ENCODE data around the gene CARD9.

Gene CARD9

DNA sequence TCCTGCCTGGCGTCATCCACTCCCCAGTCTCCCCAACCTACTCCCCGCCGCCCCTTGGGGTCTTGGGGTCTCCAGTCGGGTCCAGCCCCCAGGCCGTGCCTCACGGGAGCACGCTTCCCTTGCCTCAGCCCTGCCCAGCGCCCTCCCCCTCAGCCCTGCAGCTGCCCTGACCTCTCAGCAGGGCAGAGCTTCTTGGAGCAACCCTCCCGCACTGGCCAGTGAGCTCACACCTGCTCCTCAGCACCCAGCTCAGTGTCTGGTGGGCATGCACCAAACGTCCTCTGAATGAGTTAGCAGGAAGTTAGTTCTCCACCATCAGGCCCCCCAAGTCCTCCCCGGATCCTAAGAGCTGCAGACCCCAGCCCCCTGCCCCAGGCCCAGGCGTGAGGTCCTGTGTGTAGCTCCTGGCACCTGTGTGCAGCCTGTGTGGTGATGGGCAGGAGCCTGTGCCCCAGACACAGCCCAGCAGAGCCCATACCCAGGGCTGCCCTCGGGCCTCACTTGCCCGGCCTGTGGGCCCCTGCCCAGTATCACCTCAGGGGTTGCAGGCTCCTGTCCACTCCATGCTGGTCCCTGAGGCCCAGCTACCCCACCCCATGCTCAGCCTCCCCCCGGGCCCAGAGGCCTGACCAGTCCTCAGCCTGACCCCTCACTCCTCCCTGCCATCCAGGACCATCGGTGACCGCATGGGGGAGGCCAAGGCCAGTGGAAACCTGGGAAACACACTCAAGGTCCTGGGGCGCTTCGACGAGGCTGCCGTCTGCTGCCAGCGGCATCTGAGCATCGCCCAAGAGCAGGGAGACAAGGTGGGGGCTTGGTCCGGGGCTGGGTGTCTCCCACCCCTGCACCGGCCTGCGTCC is 37.9 kb downstream of the CARD9 start:
- DNase-seq (ENCODE audit: low read depth in 2 of 2): no peak

DNA sequence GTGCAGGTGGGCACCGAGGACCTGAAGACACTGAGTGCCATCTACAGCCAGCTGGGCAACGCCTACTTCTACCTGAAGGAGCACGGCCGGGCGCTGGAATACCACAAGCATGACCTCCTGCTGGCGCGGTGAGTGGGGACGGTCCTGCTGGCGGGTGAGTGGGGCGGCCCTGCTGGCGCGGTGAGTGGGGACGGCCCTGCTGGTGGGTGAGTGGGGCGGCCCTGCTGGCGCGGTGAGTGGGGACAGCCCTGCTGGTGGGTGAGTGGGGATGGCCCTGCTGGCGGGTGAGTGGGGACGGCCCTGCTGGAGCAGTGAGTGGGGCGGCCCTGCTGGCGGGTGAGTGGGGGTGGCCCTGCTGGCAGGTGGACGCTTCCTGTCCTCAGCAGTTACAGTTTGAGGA is 38.9 kb downstream of the CARD9 start:
- DNase-seq (ENCODE audit: low read depth in 2 of 2): no peak

DNA sequence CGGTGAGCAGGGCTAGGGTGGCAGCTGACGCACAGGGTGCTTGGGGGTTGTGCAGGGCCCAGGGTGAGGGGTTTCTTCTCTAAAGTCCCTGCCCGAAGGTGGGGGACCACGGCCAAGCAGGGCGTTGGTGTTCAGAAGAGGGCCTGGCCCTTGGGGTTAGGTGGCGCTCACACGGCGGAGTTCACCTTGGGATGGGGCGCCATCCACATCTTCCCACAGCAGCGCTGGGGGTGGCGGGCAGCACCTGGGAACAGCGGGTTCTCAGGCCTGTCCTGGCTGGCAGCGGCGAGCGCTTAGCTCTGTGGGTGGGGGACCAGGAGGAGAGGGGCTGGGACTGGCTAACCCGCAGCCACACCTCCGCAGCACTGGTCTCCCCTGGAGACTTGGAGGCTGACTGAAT is 40.0 kb downstream of the CARD9 start:
- no peak for DNase-seq (ENCODE audit: low read depth in 2 of 2)

DNA sequence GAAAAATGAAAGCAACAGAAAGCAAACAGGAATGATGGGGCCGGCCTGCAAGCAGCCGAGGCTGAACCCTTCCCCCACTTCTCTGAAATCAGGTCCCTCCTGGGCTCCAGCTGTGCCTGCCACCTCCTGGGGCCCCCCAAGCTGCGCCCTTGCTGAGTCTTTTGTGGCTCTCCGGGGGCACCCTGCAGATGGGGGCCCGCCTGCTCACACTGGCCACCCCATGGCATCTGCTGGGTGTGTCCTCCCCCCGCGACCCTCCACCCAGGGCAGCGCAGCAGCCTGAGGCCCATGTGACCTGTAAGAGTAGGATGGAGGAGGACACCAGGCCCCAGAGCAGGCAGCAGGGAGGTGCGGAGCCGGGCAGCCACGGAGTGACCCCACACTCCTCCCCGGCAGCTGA is 40.4 kb downstream of the CARD9 start:
- DNase-seq (ENCODE audit: low read depth in 2 of 2): no peak

DNA sequence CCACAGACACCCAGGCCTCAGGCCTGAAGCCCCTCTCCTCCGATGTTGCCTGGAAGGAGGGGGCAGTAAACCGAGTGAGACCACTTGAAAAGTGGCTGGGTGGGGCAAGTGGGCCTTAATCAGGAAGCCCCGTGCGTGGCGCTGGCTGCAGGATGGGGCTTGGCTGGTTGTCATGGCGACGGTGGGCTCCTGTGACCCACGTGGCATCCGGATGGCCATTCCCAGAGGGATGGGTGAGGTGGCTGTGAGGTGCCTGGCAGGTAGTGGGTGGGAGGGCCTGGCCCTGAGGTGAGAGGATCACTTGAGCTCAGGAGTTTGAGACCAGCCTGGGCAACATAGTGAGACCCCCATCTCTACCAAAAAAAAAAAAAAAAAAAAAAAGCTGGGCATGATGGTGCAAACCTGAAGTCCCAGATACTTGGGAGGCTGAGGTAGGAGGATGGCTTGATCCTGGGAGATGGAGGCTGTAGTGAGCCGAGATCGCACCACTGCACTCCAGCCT is 40.9 kb downstream of the CARD9 start:
- no peak for DNase-seq (ENCODE audit: low read depth in 2 of 2)

DNA sequence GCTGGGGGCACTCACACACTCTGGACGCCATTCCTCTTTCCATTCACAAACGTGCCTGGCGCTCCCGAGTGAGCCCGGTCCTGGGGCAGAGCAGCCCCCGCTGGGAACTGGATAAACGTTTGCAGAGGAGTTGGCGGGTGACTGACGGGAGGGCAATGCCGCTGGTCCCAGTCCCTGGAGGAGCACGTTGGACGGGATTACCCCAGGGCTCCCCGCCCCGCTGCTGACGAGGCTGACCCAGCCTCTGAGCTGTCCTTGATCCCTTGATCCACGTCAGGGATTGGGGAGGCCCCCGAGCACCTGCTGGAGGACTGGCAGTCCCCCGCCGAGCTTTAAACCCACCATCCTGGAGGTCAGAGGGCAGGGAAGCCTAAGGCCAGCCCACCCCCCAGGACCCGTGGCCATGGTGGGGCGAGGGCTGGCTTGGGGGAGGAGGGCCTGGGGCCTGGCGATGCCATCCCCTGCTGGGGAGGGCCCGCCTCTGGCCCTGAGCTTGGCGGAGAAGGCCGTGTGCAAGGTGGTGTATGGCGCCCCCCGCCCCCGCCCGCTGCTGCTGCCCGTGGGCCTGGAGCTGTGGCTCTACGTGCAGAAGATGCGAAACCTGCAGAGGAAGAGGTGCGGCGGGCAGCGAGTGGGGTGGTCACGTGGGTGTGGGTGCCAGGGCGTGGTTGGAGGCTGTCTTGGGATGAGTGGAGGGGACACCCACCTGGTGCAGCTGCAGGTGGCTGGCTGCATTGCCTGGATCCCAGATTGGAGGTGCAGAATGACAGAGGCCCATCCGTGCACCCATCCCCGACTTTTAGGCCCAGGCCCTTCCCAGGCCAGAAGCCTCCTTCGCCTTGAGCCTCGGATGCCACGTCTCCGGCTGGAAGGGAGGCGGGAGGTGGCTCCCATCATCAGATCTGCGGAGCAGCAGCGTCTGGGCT is 41.6 kb downstream of the CARD9 start:
- DNase-seq (ENCODE audit: low read depth in 2 of 2): no peak

DNA sequence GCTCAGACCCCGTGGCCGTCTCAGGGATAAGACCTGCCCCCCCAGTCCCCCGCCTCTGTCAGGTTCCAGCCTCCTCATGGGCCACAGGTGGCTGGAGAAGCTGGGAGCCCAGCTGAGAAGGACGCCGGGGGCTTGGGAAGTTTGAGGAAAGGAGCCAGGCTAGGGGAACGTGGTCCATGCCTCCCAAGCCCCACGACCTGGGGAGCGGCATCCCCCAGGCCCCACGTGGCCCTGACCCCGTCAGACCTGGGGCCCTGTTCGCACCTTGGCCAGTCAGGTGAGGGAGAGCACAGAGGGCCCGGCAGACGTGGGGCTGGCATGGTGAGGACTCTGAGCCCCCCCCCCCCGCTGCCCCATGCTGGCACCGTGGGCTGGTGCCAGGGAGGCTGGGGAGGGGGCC is 42.4 kb downstream of the CARD9 start:
- no peak for DNase-seq (ENCODE audit: low read depth in 2 of 2)

DNA sequence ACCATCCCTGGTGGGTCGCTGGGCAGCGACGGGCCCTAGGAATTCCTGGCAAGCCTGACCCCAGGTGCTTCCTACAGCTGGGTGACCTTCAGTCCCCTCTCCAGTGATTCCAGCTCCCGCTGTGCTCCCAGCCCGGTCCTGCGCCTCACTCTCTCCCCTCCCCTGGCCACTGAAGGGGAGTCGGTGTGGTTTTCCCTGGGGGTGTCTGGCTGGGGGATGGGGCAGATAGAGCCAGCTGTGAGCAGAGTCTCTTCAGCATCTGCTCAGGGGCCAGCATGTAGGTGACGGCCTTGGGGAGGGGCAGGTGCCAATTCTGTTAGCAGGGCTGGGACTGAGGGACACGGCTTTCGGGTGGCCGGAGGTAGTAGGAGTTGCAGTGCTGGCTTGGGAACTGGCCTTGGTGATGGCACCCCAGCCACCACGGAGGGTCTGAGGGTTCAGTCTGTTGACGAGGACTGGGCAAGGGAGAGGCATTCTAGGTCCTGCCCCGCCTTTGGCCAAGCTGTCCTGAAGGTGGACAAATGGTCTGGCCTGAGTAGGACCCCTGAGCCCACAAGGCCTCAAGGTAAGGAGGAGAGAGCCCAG is 43.0 kb downstream of the CARD9 start:
- no peak for DNase-seq (ENCODE audit: low read depth in 2 of 2)

DNA sequence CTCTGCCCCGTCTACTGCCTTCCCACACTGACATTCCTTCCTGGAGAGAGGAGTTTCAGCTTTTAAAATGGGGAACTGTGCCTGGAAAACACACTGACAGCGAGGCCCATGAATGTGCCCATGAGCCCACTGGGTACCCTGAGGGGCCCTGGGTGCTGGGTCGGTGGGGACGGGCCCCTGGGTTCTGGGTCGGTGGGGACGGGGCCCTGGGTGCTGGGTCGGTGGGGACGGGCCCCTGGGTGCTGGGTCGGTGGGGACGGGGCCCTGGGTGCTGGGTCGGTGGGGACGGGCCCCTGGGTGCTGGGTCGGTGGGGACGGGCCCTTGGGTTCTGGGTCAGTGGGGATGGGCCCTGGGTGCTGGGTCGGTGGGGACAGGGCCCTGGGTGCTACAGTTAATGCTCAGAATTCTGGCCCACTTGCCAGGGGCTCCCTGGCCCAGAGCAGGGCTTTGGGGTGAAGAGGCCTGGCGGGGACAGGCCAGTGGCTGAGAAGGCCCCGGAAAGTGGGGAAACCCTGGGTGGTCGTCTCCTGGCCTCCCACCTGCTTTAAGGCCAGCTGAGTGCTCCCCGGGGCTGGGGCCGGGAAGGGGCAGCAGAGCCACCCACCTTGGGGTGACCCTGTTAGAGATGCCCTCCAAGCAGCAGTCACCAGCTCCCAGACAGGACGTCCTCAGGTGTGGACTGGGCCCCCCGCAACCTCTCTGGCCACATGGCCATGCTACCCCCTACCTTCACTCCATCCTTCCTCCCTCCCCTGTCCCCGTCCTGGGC is 43.6 kb downstream of the CARD9 start:
- DNase-seq (ENCODE audit: low read depth in 2 of 2): no peak

DNA sequence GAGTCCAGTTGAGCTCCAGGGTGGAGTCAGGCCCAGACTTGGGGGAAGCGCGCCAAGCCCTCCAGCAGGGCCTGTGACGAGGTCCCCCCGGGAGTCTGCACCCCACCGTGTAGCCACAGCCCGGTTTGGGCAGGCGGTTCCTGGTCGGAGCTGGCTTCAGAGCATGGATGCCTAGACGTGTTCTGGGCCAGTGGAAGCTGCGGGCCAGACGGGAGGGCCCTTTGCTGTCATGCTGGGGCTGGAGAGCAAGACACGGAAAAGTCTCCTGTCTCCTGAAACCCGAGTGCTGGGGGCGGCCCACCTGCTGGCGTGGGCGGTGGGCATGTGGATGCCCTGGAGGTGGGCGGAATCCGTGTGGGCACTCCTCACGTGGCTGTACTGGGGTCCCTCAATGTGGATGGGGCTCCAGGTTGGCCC is 44.2 kb downstream of the CARD9 start:
- DNase-seq (ENCODE audit: low read depth in 2 of 2): no peak

DNA sequence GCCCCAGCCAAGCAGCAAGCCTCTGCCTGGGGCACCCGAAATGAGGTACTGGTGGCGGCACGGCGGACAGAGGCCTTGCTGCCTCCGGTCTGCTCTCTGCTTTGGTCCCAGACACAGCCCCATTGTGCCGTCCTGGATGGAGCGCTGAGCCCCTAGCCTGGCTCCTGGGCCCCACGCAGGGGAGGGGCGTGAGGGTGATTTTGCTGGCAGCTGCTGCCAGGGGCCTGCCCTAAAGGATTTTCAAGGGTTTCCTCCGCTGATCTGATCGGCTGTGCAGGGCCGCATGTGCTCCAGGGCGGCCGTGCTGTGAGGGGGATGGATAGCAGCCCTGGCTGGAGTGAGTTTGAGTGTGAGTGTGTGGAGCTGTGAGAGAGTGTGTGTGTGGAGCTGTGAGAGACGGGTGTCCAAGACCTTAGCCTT is 44.8 kb downstream of the CARD9 start:
- no peak for DNase-seq (ENCODE audit: low read depth in 2 of 2)

DNA sequence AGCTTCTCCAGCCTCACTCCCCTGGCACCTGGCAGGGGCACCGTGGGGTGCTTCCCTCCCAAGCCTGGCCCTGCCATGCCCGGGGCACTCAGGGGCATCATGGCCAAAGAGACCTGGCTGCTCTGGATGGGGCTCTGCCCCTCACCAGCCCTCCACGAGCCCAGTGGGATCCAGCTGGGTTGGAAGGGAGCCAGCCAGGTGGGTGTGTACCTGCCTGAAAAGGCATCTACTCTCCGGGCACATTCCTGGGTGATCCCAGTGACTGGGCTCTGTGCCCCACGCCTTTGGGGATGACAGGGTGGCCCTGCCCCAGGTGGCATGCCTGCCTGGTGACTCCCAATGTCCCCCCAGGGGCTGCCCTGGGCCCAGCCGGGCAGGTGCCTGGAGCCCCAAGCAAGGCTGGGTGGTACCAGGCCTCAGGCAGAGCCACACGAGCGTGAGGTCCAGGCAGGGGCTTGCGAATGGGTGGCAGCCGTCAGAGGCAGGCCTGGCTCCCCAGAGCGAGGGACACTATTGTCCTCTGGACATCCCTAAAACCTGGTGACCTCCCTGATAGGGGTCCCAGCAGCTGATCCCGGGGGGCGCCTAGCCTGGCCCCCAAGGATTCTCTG is 45.4 kb downstream of the CARD9 start:
- DNase-seq (ENCODE audit: low read depth in 2 of 2): no peak

DNA sequence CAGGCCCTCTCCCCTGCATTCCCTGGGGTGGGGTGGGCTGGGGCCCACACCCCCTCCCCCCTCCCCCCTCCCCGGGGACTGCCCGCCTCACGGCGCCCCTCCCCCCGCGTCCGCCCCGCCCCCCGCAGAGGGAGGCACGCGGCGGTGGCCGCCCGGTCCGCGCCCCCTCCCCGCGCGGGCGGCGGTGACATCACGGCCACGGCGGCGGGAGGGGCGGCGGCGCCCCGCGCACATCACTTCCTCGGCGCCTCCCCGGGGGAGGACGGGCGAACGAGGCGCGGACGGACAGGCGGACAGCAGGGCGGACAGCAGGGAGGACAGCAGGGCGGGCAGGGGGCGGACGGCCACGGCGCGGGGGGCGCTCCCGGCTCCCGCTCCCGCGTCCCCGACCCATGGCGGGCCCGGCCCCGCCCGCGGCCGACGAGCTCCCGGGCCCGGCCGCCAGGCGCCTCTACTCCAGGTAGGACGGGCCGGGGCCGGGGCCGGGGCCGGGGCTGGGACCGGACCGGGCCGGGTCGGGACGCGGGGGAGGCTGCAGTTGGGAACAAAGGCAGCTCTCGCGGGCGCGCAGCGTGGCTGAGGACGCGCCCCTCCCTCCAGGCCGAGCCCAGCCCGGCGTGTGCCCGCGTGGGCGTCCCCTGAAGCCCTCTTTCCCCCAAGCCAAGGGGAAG is 46.0 kb downstream of the CARD9 start, which contains the start of gene GPSM1:
GPSM1 (plus strand) TSS at position 236 of the 671 bp plus-strand sequence; CDS start at position 393, 157 bp downstream.
- DNase-seq (ENCODE audit: low read depth in 2 of 2): peak in 1 of 2 donors; percentile 44

DNA sequence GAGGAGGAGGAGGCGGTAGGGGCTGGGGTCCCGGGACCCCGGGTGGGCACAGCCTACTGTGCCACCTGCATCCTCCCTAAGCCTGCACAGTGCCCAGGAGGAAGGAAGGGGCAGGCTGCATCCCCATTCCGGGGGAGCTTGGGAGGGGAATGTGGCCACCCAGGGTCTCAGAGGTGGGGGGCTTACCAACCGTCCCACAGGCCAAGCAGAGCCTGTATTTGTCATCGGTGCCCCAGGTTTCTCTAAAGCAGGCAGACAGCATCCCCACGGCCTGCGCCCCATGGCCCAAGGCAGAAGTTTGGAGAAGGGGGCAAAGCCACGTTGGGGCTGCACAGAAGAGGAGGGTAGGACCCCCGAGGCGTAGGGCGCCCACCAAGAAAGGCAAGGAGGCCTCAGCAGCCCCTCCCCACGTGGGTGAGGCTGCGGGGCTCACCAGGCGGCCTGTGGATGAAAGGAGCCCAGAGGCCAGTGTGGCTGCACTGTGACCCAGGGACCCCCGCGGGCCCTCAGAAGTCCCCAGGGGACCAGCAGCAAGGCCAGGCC is 46.6 kb downstream of the CARD9 start:
- no peak for DNase-seq (ENCODE audit: low read depth in 2 of 2)

DNA sequence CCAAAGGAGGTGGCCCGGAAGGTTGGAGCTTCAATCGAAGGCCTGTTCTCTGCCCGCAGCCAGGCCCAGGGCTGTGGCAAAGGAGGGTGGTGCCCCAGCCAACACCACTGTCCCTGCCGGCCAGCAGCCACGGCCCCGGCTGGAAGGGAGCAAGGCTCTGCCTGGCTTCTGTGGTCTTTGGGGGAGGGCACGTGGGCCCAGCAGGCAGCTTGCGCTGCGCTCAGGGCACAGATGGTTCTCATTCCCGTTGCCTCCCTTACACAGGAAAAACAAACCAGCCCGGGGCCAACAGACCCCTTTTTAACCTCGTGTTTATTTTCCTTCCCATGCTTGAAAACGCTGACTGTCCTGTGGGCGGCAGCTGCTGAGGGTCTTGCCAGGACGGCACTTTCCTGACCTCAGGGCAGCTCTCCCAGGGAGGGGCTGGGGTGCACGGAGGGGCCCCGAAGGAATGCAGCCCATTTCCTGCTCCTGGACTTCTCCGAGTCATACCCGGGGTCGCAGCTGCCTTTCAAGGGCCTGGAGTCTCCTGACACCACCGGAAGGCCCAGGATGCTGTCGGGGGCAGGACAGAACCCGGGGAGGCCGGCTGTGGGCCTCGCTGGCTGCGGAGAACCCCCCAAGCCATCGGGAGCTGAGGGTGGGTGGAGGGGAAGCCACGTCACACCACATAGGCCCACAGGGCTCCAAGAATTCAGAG is 47.3 kb downstream of the CARD9 start:
- no peak for DNase-seq (ENCODE audit: low read depth in 2 of 2)

DNA sequence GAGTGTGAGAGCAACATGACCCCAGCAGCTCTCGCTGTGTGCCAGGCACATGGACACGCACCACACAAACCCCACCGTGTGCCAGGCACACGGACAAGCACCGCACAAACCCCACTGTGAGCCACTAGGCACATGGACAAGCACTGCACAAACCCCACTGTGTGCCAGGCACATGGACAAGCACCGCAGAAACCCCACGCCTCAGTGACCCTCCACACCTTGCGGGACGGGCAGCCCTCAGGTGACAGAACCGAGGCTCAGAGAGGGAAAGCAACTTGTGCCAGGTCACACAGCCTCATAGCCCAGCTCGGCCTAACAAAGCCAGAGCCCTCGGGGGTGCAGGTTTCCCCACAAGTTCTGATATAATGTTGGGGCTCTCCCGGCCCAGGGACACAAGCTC is 48.1 kb downstream of the CARD9 start:
- DNase-seq (ENCODE audit: low read depth in 2 of 2): no peak

DNA sequence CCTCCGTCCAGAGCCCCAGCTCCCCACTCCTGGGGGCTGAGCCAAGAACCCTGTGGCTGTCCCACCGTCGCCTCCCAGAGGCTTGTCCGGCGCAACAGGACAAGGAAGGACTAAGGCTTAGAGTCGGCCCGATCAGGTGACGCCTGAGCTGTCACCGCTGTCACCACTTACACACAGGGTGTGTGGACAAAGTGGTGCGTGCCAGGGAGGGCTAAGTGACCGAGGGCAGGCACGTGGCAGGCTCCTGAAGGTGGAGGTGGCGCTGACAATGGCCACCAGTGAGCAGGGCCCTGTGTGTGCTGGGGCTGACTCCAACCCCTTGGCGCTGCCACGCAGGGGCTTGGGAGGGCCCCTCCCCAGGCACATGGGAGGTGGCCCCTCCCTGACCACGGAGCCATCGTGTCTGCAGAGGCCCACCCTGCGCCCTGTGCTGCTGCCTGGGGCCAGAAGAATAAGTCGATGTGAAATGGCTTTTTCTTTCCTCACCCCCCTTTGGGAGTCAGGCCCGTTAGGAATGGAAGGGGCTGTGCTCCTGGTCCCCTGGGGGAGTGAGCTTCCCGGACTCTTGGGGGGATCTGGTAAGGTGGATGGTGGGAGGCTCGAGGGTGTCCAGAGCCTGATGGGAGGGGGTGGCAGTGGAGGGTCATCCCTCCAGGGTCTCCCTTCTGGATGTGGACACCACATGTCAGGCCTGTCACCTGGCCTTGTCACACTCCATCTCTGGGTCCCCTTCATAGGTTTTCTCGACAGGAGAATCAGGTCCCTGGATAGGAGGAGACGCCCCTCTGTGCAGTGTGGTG is 48.8 kb downstream of the CARD9 start:
- no peak for DNase-seq (ENCODE audit: low read depth in 2 of 2)

DNA sequence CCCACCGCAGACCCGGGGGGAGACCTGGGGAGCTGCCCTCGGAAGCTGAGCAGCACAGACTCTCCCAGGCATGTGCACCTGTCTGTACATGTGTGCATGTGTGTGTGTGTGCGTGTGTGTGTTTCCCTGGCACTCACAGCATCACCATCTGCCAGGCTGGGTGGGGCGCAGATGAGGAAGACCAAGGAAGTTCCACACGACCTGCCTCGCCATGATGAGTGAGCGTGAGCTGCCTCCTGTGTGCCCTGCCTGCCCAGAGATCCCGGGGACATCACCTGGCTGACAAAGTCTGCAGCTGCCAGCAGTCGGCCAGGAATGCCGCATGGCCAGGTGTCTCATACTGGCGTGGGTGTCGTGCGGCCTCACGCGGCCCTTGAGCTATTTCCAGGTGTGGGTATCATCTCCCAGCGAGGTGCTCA is 50.1 kb downstream of the CARD9 start:
- no peak for DNase-seq (ENCODE audit: low read depth in 2 of 2)
